SH-SY5Y (cell line): Measurements from ENCODE around the gene CNIH3.

ENCODE experiments used
- GATA2 ChIP-seq: IDR thresholded peaks from 2 replicates; pipeline ENCODE4 v1.6.1; 2011; ENCODE audit warnings: mild to moderate bottlenecking, low read depth, low read length
- GATA3 ChIP-seq: IDR thresholded peaks from 2 replicates; pipeline ENCODE4 v1.6.1; 2011; ENCODE audit warnings: low read depth, mild to moderate bottlenecking, low read length, moderate library complexity

- TF ChIP-seq GATA2 (no peak), GATA3 (no peak)
Observed at GRCh38 chr1:224651188-224651587, 35.1 kb downstream of the CNIH3 start.
